Fibroblast of the aortic adventitia (primary cell): ENCODE measurements around the gene PRKG1. TPM values are rescaled to one million over a fixed set of nuclear protein-coding genes. Genes with fewer than 3 reads are reported as not detected.

ENCODE experiments used
- DNase-seq: peaks from one replicate; pipeline ENCODE4 v3.0.0-alpha.2; 2010; ENCODE audit warnings: low read depth
- H3K4me3 ChIP-seq: 2 replicates; pipeline ENCODE4 v1.5.1; 2011; ENCODE audit warnings: low read depth, mild to moderate bottlenecking, control low read depth, low read length, moderate library complexity
- total RNA-seq: library from RNA; depleted of rRNA; stranded (reverse); fragments of >200 nt; gene quantifications from 2 replicates; pipeline ENCODE4 v1.2.3, GENCODE V29; 2012; ENCODE audit warnings: low replicate concordance
- TF ChIP-seq, protein P1 (sequence below): IDR thresholded peaks from 2 replicates; pipeline ENCODE4 v1.5.1; 2011; ENCODE audit warnings: mild to moderate bottlenecking, low read length, control low read depth, inconsistent platforms; ENCODE audit not compliant: insufficient read depth

The PRKG1 gene
- total RNA-seq, 1 donor, result 45.6 TPM

DNA sequence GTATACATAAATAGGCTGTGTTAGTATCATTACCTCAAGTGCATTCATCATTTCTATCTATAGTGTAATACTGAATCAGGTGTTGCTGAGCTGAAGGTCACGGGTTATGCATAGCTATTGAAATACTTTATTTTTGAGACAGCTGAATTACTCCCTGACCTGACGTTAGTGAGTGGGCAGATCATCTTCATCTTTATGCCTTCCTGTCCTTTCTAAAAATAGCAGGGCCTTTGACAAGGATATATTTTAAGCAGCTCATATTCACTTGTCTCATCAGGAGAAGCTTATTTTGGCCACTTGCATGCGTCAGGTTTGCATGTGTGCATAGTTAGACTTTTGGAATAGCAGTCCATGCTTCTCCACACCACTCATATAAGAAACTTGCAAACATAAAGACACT lies 1176.2 kb downstream of the PRKG1 start:
- no peak for DNase-seq
- no peak overlapping the region for H3K4me3 ChIP-seq
- TF ChIP-seq, protein P1, sequence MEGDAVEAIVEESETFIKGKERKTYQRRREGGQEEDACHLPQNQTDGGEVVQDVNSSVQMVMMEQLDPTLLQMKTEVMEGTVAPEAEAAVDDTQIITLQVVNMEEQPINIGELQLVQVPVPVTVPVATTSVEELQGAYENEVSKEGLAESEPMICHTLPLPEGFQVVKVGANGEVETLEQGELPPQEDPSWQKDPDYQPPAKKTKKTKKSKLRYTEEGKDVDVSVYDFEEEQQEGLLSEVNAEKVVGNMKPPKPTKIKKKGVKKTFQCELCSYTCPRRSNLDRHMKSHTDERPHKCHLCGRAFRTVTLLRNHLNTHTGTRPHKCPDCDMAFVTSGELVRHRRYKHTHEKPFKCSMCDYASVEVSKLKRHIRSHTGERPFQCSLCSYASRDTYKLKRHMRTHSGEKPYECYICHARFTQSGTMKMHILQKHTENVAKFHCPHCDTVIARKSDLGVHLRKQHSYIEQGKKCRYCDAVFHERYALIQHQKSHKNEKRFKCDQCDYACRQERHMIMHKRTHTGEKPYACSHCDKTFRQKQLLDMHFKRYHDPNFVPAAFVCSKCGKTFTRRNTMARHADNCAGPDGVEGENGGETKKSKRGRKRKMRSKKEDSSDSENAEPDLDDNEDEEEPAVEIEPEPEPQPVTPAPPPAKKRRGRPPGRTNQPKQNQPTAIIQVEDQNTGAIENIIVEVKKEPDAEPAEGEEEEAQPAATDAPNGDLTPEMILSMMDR, result no peak

DNA sequence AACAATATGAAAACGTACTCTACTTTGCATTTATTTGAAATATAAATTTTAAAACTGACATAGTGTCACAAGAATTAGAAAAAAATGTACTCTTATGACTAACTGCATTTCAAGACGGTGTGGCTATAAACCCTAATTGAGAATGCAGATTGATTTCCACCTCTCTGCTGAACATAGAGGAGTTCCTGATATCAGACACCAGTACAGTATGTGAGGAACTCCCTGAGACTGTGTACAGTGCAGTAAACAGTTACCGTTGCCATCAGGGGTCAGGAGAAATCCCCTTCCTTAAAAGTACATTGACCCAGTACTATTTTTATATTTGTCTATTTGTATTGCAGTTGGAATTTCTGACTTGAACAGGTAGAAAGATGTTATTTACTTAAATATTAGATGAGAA lies 1178.0 kb downstream of the PRKG1 start:
- H3K4me3 ChIP-seq, result no peak overlapping the region
- no peak for DNase-seq
- TF ChIP-seq, protein P1, result no peak

DNA sequence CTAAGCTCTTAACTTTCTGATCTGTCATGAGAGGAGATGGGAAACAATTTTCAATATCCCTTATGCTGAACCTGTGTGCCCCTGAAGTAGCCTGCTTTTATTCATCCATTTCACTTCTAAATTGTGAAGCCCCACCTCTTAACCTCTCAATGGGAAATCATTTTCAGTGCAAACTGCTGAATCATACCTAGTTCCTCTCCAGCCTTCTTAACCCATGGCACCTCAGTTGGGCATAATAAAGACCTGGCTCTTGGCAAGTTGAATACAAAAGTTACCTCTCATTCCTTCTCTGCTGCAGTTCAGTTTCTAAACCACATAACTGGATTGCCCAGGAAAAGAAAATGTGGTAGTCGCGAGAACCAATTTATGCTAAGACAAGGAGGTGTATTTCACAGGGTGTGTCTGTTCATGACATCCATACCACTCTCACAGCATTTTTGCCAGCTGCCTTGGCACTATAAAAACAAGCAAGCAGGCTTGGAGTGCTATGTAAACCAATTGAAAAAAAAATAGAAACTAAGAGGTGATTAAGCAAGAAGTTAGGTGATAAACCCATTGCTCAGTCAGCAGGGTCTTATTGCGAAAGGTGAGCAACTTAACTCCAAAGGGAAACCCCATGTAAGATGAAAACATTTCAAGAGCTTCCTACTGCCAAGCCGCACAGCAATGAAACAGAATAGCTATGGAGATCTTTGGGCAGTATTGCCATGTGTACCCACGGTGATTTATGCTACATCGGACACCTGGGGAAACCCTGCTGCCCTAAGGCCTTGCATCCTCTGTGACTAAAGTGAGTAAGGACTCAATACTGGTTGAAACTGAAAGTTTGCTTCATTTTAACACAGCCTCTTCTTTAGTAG lies 1182.8 kb downstream of the PRKG1 start:
- H3K4me3 ChIP-seq, result no peak overlapping the region
- peak; percentile 41 for DNase-seq
- TF ChIP-seq, protein P1, result no peak

DNA sequence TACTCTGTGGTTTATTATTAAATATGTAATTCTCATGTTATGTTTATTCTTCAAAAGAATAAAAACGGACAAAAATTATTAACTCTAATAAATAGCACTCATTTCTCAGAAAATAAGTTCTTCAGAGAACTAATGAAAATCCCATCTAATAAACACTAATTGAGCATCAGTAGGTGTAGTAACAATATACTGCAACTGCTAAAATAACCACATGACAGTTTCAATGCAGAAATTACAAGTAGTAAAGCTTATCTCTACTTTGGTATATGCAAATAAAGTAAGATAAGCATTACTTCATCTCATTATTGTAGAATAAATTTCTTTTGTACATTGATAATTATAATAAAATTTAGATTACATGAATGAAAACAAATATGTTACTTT lies 1183.4 kb downstream of the PRKG1 start:
- TF ChIP-seq, protein P1, result no peak

DNA sequence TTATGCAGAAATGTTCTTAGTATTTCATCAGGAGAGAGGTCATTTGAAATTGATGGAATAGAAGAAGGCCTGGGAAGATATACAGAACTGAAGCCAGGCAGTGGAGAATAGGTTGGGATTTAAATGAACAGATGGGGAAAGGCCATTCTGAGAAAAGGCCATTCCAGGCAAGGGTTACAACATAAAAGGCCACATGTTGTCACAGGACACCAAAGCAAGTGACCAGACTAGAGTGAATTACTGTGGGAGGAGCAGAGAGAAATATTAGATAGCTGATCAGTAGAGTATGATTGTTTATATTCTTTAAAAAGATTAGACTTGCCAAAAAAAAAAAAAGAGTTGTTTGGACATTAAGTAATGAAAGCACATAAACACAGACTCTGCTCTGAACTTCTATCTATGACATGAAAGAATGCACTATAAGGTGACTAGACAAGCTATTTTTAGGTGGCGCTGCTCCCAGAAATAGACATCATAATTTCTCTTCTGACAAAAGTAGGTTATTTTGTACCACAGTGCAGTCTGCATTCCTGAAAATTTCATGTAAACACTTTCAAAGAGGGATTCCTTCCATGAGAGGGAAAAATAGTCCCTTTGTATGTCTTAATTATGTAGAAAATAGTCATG lies 1184.6 kb downstream of the PRKG1 start:
- TF ChIP-seq, protein P1, result no peak
- H3K4me3 ChIP-seq, result no peak overlapping the region

More for the DNA sequence above, 1183.4 kb downstream of the PRKG1 start:
- no peak overlapping the region for H3K4me3 ChIP-seq
- DNase-seq, result no peak

DNA sequence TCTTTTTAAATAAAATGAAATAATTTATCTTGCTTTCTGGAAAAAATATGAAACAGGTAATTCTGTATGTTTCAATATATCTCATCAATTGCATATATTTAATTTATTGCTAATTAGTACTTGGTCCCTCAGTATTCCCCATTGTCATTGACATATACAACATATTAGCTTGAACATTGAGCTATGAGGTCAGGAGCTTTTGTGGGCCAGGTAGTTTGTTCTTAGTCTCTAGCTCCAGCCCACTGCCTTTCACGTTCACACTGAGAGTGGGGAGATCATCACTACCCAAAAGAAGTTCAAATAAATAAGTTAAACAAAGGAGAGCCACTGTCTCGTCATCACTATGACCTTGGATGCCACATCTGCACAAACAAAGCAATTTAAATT lies 1185.1 kb downstream of the PRKG1 start:
- DNase-seq, result no peak
- no peak overlapping the region for H3K4me3 ChIP-seq
- TF ChIP-seq, protein P1, result no peak

More for the DNA sequence above, 1184.6 kb downstream of the PRKG1 start:
- DNase-seq, result peak; percentile 23
